Measurements from ENCODE around the gene EML5.

DNA sequence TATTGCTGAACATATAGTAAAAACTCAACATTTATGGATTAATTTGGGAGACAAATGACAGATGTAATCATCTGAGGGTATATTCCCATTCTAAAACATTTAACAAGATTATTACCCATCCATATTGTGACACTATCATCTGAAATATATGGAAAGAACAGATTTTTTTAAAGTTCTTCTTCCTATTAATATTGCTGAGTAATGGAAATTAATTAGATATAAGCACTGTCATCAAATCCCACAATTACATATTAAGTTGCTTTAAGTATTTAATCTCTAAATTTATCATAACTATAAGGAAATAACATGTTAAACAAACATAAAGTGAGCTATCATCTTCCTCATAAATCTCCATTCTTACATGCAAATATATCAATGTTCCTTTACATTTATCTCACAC, 22.0 kb downstream of the EML5 start:
- TF ChIP-seq POLR2A (IDR thresholded peaks at IDR 0.05; ENCODE audit: low read depth, low read length) (no peak), POLR2AphosphoS5 (IDR thresholded peaks at IDR 0.05; ENCODE audit: low read depth, low read length) (no peak)

Data from GM12892 (cell line).